Fibroblast of mammary gland (primary cell): ENCODE data around the gene ALOXE3.

Experiments used
- DNase-seq: peaks from one replicate; pipeline ENCODE4 v3.0.0-alpha.2; 2010; ENCODE audit warnings: low read depth
- H3K4me3 ChIP-seq: 2 replicates; pipeline ENCODE4 v1.5.1; 2011; ENCODE audit warnings: low read depth, mild to moderate bottlenecking, low read length, moderate library complexity; ENCODE audit not compliant: control insufficient read depth
- CTCF ChIP-seq: conservative IDR thresholded peaks from 2 replicates; pipeline ENCODE4 v1.5.1; 2011; ENCODE audit warnings: low read depth, low read length, inconsistent platforms; ENCODE audit not compliant: control insufficient read depth, insufficient read depth

The ALOXE3 gene

DNA sequence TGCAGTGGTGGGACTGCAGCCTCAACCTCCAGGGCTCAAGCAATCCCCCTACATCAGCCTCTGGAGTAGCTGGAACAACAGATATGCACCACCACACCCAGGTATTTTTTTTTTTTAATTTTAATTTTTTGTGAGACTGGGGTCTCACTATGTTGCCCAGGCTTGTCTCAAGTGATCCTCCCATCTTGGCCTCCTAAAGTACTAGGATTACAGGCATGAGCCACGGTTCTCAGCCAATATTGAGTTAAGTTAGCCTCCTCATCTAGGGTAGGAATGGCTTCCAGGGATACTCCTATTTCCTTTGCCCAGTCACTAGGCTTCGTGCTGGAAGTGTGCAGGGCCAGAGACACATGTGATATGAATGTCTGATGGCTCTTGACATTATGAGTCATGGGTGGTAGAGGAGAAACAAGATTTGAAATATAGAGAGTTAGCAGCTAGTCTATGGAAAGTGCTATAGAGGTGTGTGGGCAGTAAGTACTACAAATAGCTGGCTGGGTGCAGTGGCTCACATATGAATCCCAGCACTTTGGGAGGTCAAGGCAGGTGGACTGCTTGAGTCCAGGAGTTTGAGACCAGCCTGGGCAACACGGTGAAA lies 13.6 kb upstream of the ALOXE3 start:
- no peak for DNase-seq
- no peak overlapping the region for H3K4me3 ChIP-seq
- TF ChIP-seq CTCF = no peak

DNA sequence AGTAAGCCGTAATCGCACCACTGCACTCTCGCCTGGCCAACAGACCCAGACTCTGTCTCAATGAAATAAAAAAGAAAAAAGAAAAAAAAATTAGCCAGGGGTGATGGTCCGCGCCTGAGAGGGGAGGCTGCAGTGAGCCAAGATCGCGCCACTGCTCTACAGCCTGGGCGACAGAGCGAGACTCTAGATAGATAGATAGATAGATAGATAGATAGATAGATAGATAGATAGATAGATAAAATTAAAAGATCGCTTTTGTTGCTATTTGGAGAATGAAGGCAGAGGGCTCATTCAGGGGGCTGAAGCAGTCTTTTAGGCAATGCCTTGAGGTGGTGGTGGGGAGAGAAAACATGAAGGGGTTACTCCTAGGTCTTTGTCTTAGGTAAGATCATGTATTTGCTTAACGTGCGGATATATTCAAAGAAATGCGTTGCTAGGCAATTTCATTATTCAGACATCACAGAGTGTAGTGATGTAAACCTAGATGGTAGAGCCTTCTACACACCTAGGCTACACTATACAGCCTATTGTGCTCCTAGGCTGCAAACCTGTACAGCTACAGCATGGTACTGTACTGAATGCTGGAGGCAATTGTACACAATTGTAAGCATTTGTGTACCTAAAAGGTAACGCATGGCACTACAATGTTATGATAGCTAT lies 9.9 kb upstream of the ALOXE3 start:
- no peak for DNase-seq
- no peak overlapping the region for H3K4me3 ChIP-seq
- no peak for TF ChIP-seq CTCF

DNA sequence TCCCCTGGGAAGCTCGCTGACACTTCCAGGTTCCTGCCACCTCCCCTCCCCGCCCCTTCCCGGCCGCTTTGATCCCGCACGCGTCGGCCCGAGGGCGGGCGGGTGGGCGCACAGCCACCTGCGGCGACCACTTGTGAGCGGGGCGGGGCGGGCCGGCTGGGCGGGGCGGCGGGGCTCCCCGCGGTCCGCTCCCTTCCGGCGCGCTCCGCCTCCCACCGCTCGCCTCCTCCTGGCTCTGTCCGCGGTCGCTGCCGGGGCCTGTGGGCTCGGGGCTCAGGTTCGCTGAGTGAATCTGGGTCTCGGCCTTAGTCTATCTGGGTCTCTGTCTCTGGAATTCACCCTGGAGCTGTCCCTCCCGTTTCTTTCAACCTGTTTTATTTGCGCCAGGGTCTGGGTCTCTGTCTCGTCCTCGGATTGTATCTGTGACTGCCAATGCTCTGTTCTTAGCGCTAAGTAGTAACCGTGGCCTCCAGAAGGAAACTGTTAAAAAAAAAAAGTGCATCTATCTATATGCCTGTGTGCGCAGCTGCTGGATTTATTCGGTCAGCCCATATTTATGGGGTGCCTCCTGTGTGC lies 8.3 kb upstream of the ALOXE3 start:
- no peak for DNase-seq
- no peak for TF ChIP-seq CTCF
- peak overlapping the region; percentile 78 for H3K4me3 ChIP-seq

- no peak for DNase-seq
- no peak for TF ChIP-seq CTCF
- H3K4me3 ChIP-seq = peak overlapping the region; percentile 78
Measured at GRCh38 chr17:8125947-8126490, 7.7 kb upstream of the ALOXE3 start.

GRCh38 chr17:8125154-8125946 lies 7.0 kb upstream of the ALOXE3 start:
- DNase-seq = peak; percentile 68
- TF ChIP-seq CTCF = no peak
- peak overlapping the region; percentile 78 for H3K4me3 ChIP-seq

GRCh38 chr17:8124350-8125153 lies 6.2 kb upstream of the ALOXE3 start:
- H3K4me3 ChIP-seq = peak overlapping the region; percentile 48
- DNase-seq = no peak
- no peak for TF ChIP-seq CTCF
